Ishikawa (cell line): ENCODE results near the gene C11orf87.

Experiments
- CEBPB ChIP-seq: IDR thresholded peaks from 2 replicates; pipeline ENCODE4 v1.6.1; 2012
- CREB1 ChIP-seq: IDR thresholded peaks from 2 replicates; pipeline ENCODE4 v1.6.1; 2012; ENCODE audit warnings: low read depth
- EGR1 ChIP-seq: IDR thresholded peaks from 2 replicates; pipeline ENCODE4 v1.6.1; 2012
- EP300 ChIP-seq: IDR thresholded peaks from 2 replicates; pipeline ENCODE4 v1.6.1; 2012; ENCODE audit warnings: borderline replicate concordance
- FOXM1 ChIP-seq: IDR thresholded peaks from 2 replicates; pipeline ENCODE4 v1.6.1; 2012; ENCODE audit warnings: low read depth, borderline replicate concordance
- NFIC ChIP-seq: IDR thresholded peaks from 2 replicates; pipeline ENCODE4 v1.6.1; 2012
- RAD21 ChIP-seq: IDR thresholded peaks from 2 replicates; pipeline ENCODE4 v1.6.1; 2012; ENCODE audit warnings: low read depth
- TAF1 ChIP-seq: IDR thresholded peaks from 2 replicates; pipeline ENCODE4 v1.6.1; 2012; ENCODE audit warnings: low read depth, mild to moderate bottlenecking
- TCF12 ChIP-seq: IDR thresholded peaks from 2 replicates; pipeline ENCODE4 v1.6.1; 2012; ENCODE audit warnings: low read depth
- TEAD4 ChIP-seq: IDR thresholded peaks from 2 replicates; pipeline ENCODE4 v1.6.1; 2012
- YY1 ChIP-seq: IDR thresholded peaks from 2 replicates; pipeline ENCODE4 v1.6.1; 2012; ENCODE audit warnings: low read depth
- ZBTB7A ChIP-seq: IDR thresholded peaks from 2 replicates; pipeline ENCODE4 v1.6.1; 2012; ENCODE audit warnings: low read depth
- TF ChIP-seq, protein P1 (sequence below): IDR thresholded peaks from 2 replicates; pipeline ENCODE4 v1.6.1; 2012
- TF ChIP-seq, protein P2 (sequence below): IDR thresholded peaks from 2 replicates; pipeline ENCODE4 v1.6.1; 2012; ENCODE audit warnings: low read depth, mild to moderate bottlenecking
- TF ChIP-seq, protein P3 (sequence below): IDR thresholded peaks from 2 replicates; pipeline ENCODE4 v1.6.1; 2012

The C11orf87 gene

DNA sequence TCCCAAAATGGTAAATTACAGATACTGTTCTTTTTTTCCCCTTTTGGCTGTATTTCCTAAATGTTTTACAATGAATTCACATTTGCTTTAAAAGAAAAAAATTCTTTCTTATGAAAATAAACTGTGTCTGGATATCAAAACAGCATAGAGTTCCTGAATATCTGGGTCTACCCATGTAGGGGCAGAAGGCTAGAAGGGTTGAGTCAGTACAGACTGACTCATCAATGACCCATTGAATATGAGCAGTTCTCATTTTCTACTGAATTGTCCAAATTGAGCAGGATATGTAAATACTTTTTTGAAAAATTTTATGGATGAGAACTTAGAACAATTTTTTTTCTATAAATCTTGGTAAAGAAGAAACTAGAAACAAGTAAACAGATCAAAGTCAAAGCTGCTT lies 16.3 kb upstream of the C11orf87 start:
- TF ChIP-seq CREB1 (no peak), EGR1 (no peak), TCF12 (no peak), RAD21 (no peak), FOXM1 (no peak), EP300 (no peak), YY1 (no peak), TEAD4 (no peak), NFIC (no peak), CEBPB (no peak), ZBTB7A (no peak), TAF1 (no peak)
- TF ChIP-seq, protein P1, sequence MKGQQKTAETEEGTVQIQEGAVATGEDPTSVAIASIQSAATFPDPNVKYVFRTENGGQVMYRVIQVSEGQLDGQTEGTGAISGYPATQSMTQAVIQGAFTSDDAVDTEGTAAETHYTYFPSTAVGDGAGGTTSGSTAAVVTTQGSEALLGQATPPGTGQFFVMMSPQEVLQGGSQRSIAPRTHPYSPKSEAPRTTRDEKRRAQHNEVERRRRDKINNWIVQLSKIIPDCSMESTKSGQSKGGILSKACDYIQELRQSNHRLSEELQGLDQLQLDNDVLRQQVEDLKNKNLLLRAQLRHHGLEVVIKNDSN, result no peak
- TF ChIP-seq, protein P2, sequence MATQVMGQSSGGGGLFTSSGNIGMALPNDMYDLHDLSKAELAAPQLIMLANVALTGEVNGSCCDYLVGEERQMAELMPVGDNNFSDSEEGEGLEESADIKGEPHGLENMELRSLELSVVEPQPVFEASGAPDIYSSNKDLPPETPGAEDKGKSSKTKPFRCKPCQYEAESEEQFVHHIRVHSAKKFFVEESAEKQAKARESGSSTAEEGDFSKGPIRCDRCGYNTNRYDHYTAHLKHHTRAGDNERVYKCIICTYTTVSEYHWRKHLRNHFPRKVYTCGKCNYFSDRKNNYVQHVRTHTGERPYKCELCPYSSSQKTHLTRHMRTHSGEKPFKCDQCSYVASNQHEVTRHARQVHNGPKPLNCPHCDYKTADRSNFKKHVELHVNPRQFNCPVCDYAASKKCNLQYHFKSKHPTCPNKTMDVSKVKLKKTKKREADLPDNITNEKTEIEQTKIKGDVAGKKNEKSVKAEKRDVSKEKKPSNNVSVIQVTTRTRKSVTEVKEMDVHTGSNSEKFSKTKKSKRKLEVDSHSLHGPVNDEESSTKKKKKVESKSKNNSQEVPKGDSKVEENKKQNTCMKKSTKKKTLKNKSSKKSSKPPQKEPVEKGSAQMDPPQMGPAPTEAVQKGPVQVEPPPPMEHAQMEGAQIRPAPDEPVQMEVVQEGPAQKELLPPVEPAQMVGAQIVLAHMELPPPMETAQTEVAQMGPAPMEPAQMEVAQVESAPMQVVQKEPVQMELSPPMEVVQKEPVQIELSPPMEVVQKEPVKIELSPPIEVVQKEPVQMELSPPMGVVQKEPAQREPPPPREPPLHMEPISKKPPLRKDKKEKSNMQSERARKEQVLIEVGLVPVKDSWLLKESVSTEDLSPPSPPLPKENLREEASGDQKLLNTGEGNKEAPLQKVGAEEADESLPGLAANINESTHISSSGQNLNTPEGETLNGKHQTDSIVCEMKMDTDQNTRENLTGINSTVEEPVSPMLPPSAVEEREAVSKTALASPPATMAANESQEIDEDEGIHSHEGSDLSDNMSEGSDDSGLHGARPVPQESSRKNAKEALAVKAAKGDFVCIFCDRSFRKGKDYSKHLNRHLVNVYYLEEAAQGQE, result no peak
- TF ChIP-seq, protein P3, sequence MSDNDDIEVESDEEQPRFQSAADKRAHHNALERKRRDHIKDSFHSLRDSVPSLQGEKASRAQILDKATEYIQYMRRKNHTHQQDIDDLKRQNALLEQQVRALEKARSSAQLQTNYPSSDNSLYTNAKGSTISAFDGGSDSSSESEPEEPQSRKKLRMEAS, result no peak

GRCh38 chr11:109416601-109417000 lies 5.4 kb upstream of the C11orf87 start:
- TF ChIP-seq TEAD4 (no peak), CREB1 (no peak), EGR1 (no peak), TAF1 (no peak), RAD21 (no peak), CEBPB (no peak), FOXM1 (no peak), ZBTB7A (no peak), NFIC (no peak), EP300 (no peak), YY1 (no peak)
- TF ChIP-seq, protein P2, result no peak
- TF ChIP-seq, protein P3, result no peak
- TF ChIP-seq, protein P1, result no peak

- TF ChIP-seq, protein P1, result no peak
- no peak for TF ChIP-seq YY1
- no peak for TF ChIP-seq NFIC
- TF ChIP-seq, protein P3, result no peak
- TF ChIP-seq RAD21, result no peak
- TF ChIP-seq CREB1, result no peak
- no peak for TF ChIP-seq EGR1
- no peak for TF ChIP-seq TAF1
- no peak for TF ChIP-seq EP300
- no peak for TF ChIP-seq FOXM1
- no peak for TF ChIP-seq CEBPB
- TF ChIP-seq TCF12, result no peak
- no peak for TF ChIP-seq TEAD4
- TF ChIP-seq, protein P2, result no peak
- no peak for TF ChIP-seq ZBTB7A
These were observed 978 bp downstream of the C11orf87 start for GRCh38 chr11:109422870-109423465.
